Keratinocyte (primary cell): ENCODE data around the gene CLDN3. TPM values are rescaled to one million over a fixed set of nuclear protein-coding genes. Genes with fewer than 3 reads are reported as not detected.

ENCODE experiments used
- DNase-seq: peaks from one replicate; pipeline ENCODE4 v3.0.0-alpha.2; 2011; ENCODE audit warnings: low read depth, missing footprints, low spot score
- FAIRE-seq: peaks from 2 replicates; lab custom pipeline; 2011; peaks lifted over from hg19 to GRCh38; lab: Jason Lieb, UNC
- H2AFZ ChIP-seq: 2 replicates; pipeline ENCODE4 v1.6.0; 2012; ENCODE audit warnings: low read length, control low read depth, inconsistent platforms; ENCODE audit not compliant: control insufficient read depth
- H3K27ac ChIP-seq: 2 replicates; pipeline ENCODE4 v1.5.1; 2011; ENCODE audit warnings: low read length; ENCODE audit not compliant: control insufficient read depth, insufficient read depth
- H3K27me3 ChIP-seq: 3 replicates; pipeline ENCODE4 v1.6.0; 2011; ENCODE audit warnings: low read length; ENCODE audit not compliant: control insufficient read depth, insufficient read depth; ENCODE audit errors: extremely low read depth
- H3K36me3 ChIP-seq, 2 experiments: 2 replicates in 1 of 2; 3 replicates in 1 of 2; pipeline ENCODE4 v1.5.1; 2011; ENCODE audit warnings: low read length in 2 of 2, mild to moderate bottlenecking in 1 of 2; ENCODE audit not compliant: control insufficient read depth in 2 of 2, insufficient read depth in 2 of 2; ENCODE audit errors: extremely low read depth in 1 of 2
- H3K4me1 ChIP-seq: 3 replicates; pipeline ENCODE4 v1.5.1; 2011; ENCODE audit warnings: low read length; ENCODE audit not compliant: control insufficient read depth, insufficient read depth; ENCODE audit errors: extremely low read depth
- H3K4me2 ChIP-seq: 3 replicates; pipeline ENCODE4 v1.6.0; 2011; ENCODE audit warnings: low read depth, low read length; ENCODE audit not compliant: control insufficient read depth, insufficient read depth; ENCODE audit errors: extremely low read depth
- H3K4me3 ChIP-seq, 3 experiments: fragments of 200-600 bp in 1 of 3; sonication (generic) in 1 of 3; 2 replicates in 2 of 3; 3 replicates in 1 of 3; pipeline ENCODE4 v1.5.1; 2011 to 2016; ENCODE audit warnings: low read length in 3 of 3, mild to moderate bottlenecking in 3 of 3, control low read depth in 2 of 3, inconsistent platforms in 1 of 3, low read depth in 1 of 3, mixed read lengths in 1 of 3, mixed run types in 1 of 3, moderate library complexity in 1 of 3; ENCODE audit not compliant: control insufficient read depth in 2 of 3, insufficient read depth in 2 of 3; ENCODE audit errors: extremely low read depth in 1 of 3
- H3K79me2 ChIP-seq: 2 replicates; pipeline ENCODE4 v1.6.0; 2012; ENCODE audit warnings: low read length; ENCODE audit not compliant: control insufficient read depth, insufficient read depth
- H3K9ac ChIP-seq: 3 replicates; pipeline ENCODE4 v1.6.0; 2011; ENCODE audit warnings: low read length; ENCODE audit not compliant: control insufficient read depth, insufficient read depth; ENCODE audit errors: extremely low read depth
- H3K9me1 ChIP-seq: 3 replicates; pipeline ENCODE4 v1.6.0; 2011; ENCODE audit warnings: low read length; ENCODE audit not compliant: control insufficient read depth, insufficient read depth; ENCODE audit errors: extremely low read depth
- H3K9me3 ChIP-seq: 2 replicates; pipeline ENCODE4 v1.5.1; 2012; ENCODE audit warnings: low read depth, low read length; ENCODE audit not compliant: control insufficient read depth
- H4K20me1 ChIP-seq: 3 replicates; pipeline ENCODE4 v1.6.0; 2011; ENCODE audit warnings: low read length; ENCODE audit not compliant: control insufficient read depth, insufficient read depth; ENCODE audit errors: extremely low read depth
- CTCF ChIP-seq, 3 experiments: IDR thresholded peaks in 1 of 3; conservative IDR thresholded peaks in 1 of 3; optimal IDR thresholded peaks in 1 of 3; 2 replicates in 2 of 3; 3 replicates in 1 of 3; pipeline versions ENCODE3 to v1.5.1; 2011; ENCODE audit warnings: low read length in 3 of 3, mild to moderate bottlenecking in 3 of 3, moderate library complexity in 2 of 3, control low read depth in 1 of 3, inconsistent platforms in 1 of 3; ENCODE audit not compliant: insufficient read depth in 2 of 3; ENCODE audit errors: extremely low read depth in 1 of 3
- EZH2 ChIP-seq: IDR thresholded peaks from one replicate; pipeline ENCODE4 v1.6.1; 2012; ENCODE audit warnings: inconsistent platforms, mild to moderate bottlenecking, low read length, moderate library complexity
- dilution Hi-C: fragments of 300-500 bp; cut with MboI; formaldehyde crosslinking; loops from one replicate; pipeline ENCODE4 v1.7.0; 2020; ENCODE audit warnings: low sequenced_read_pairs; ENCODE audit not compliant: extremely low pct_ligation_motif_present
- polyA minus RNA-seq, 3 experiments: library from RNA; depleted of rRNA, polyadenylated mRNA; stranded (reverse); fragments of >200 nt; gene quantifications; 1 replicate in 1 of 3; 2 replicates in 1 of 3; 3 replicates in 1 of 3; pipeline ENCODE4 v1.2.3, GENCODE V29; 2011
- polyA plus RNA-seq, 5 experiments: library from polyadenylated mRNA; depleted of rRNA in 3 of 5; stranded (reverse) in 3 of 5; stranded (forward) in 1 of 5; unstranded in 1 of 5; fragments of >200 nt; gene quantifications; 1 replicate in 1 of 5; 2 replicates in 3 of 5; 3 replicates in 1 of 5; pipeline versions ENCODE4 v1.2.1 to v1.2.3, GENCODE V29; 2011 to 2012; ENCODE audit warnings: missing spikeins in 2 of 5, low read depth in 1 of 5, low replicate concordance in 1 of 5

Gene CLDN3
- polyA plus RNA-seq (not detected in 3 replicates), polyA minus RNA-seq (not detected in 3 replicates)
- polyA plus RNA-seq (2011; ENCODE audit: low read depth) = not detected
- not detected in 2 replicates for polyA plus RNA-seq (2011; cell fraction: cytosol; rRNA removed)
- not detected in 2 replicates for polyA plus RNA-seq (2011; cell fraction: nucleus; rRNA removed)
- 0.47 TPM in 1 of 2 replicates, not detected in the other for polyA plus RNA-seq (2012; ENCODE audit: low replicate concordance)
- not detected for polyA minus RNA-seq (2011; cell fraction: cytosol; rRNA and poly(A)+ RNA removed)
- not detected in 2 replicates for polyA minus RNA-seq (2011; cell fraction: nucleus; rRNA and poly(A)+ RNA removed)

GRCh38 chr7:73770002-73770859 is at the start of gene CLDN3:
TSS of gene CLDN3 (minus strand) at chr7:73770270. CDS start at chr7:73770049, 221 bp downstream.
- no peak for DNase-seq
- Histone ChIP-seq H3K9ac (no peak within 1 kb of the TSS), H3K9me3 (no peaks in the 10 kb centered on the region), H3K9me1 (no peaks in the 10 kb centered on the region), H3K36me3 (no peaks in the 10 kb centered on the region), H3K27me3 (peaks cover 45% of the 10 kb centered on the region), H3K79me2 (no peaks in the 10 kb centered on the region), H3K4me1 (no peaks in the 10 kb centered on the region), H3K27ac (no peak within 1 kb of the TSS), H3K4me3 (no peak within 1 kb of the TSS), H3K4me2 (no peak within 1 kb of the TSS), H2AFZ (no peak within 1 kb of the TSS), H4K20me1 (no peaks in the 10 kb centered on the region)
- dilution Hi-C loops = no loop called here
- TF ChIP-seq EZH2 = peak; percentile 48
- no peak for TF ChIP-seq CTCF (optimal IDR thresholded peaks at IDR 0.05 in 1 of 3, IDR thresholded peaks at IDR 0.05 in 1 of 3, conservative IDR thresholded peaks at IDR 0.05 in 1 of 3; ENCODE audit: extremely low read depth in 1 of 3, insufficient read depth in 2 of 3, low read length in 3 of 3)
- no peak for FAIRE-seq

- Histone ChIP-seq H3K27me3 (no peaks in the 10 kb centered on the region), H3K9me1 (no peaks in the 10 kb centered on the region), H3K27ac (no peak overlapping the region), H3K4me3 (no peak overlapping the region), H3K9me3 (no peaks in the 10 kb centered on the region), H3K79me2 (no peaks in the 10 kb centered on the region), H4K20me1 (no peaks in the 10 kb centered on the region), H3K4me1 (peaks cover 1% of the 10 kb centered on the region), H3K36me3 (no peaks in the 10 kb centered on the region), H2AFZ (no peak overlapping the region), H3K4me2 (no peak overlapping the region), H3K9ac (no peak overlapping the region)
- FAIRE-seq (no peak), DNase-seq (no peak)
- no peak for TF ChIP-seq CTCF (optimal IDR thresholded peaks at IDR 0.05 in 1 of 3, IDR thresholded peaks at IDR 0.05 in 1 of 3, conservative IDR thresholded peaks at IDR 0.05 in 1 of 3; ENCODE audit: extremely low read depth in 1 of 3, insufficient read depth in 2 of 3, low read length in 3 of 3)
- no peak for TF ChIP-seq EZH2
- dilution Hi-C loops = no loop called here
These were observed 47.1 kb upstream of the CLDN3 start for GRCh38 chr7:73817121-73817520.
